Measurements from ENCODE around the gene LYZL2. TPM values are rescaled to one million over a fixed set of nuclear protein-coding genes. Genes with fewer than 3 reads are reported as not detected.
"Not testable (repeated sequence)": the region's sequence is repeated elsewhere in the genome, so short reads cannot be mapped to it uniquely, and the experiment has no call there.

LYZL2 gene
- total RNA-seq, 1 experiment from 2014 or later: not detected

GRCh38 chr10:30606313-30606712, 23.2 kb downstream of the LYZL2 start:
- Mint-ChIP-seq H3K9me3 (ENCODE audit: low read depth, unreplicated experiment) (no peaks in the 10 kb centered on the region), H3K27ac (ENCODE audit: unreplicated experiment) (peak overlapping the region; percentile 73), H3K4me3 (ENCODE audit: low read depth, unreplicated experiment) (no peak overlapping the region), H3K27me3 (ENCODE audit: unreplicated experiment) (no peaks in the 10 kb centered on the region), H3K36me3 (ENCODE audit: insufficient read depth, unreplicated experiment) (peaks cover 6% of the 10 kb centered on the region), H3K4me1 (ENCODE audit: low read depth, unreplicated experiment) (peaks cover 22% of the 10 kb centered on the region)
- intact Hi-C loops (cut with micrococcal nuclease; ENCODE audit: unreplicated experiment): no loop called here
- CTCF ChIA-PET: interaction anchor here (0.6 kb wide), 2 partner anchors 64 to 1251 kb away, joined by 3 read pairs; no protein-coding TSS in a partner anchor
- no TSS peak for BruUV-seq (replicated peaks)
- peak; percentile 35 for DNase-seq
- TF ChIP-seq, protein P1, sequence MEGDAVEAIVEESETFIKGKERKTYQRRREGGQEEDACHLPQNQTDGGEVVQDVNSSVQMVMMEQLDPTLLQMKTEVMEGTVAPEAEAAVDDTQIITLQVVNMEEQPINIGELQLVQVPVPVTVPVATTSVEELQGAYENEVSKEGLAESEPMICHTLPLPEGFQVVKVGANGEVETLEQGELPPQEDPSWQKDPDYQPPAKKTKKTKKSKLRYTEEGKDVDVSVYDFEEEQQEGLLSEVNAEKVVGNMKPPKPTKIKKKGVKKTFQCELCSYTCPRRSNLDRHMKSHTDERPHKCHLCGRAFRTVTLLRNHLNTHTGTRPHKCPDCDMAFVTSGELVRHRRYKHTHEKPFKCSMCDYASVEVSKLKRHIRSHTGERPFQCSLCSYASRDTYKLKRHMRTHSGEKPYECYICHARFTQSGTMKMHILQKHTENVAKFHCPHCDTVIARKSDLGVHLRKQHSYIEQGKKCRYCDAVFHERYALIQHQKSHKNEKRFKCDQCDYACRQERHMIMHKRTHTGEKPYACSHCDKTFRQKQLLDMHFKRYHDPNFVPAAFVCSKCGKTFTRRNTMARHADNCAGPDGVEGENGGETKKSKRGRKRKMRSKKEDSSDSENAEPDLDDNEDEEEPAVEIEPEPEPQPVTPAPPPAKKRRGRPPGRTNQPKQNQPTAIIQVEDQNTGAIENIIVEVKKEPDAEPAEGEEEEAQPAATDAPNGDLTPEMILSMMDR (IDR thresholded peaks at IDR 0.05; ENCODE audit: unreplicated experiment): no peak

DNA sequence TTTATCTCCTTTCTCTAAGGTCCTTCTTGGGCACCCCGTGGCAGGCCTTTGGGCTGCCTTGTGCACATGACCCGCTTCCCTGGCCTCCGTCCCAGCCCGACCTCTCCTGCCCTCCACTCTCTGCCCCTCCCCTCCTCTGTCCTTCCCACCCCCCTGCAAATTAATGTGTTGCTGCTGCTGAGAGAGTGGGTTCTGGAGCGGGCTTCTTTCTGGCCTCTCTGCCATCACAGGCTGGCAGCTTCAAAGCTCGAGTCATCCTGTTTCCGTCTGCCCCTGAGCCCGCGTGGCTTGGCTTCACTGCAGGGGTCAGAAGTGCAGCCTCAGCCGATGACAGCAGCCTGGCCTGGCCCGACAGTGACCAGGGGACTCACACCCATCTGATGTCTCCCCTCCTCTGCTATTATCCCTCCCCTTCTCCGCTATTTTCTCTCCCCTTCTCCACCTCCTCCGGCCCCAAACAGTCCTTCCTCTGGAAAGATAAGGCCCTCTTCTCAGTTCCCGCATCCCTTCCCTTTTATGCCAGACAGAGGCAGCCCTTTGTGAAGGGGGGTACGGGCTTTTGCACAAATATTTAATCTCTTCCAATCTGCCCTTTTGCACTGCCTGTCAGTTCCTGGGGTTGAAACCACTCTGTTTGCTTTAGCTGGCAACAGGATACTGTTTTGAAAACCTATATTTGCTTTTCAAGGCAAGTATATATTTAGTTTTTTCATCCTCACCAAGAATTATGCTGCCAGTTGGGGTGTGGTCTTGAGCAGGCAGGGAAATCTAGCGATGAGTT, 24.0 kb downstream of the LYZL2 start:
- peak; percentile 25 for DNase-seq
- H3K27me3 Mint-ChIP-seq (ENCODE audit: unreplicated experiment); BruUV-seq (replicated peaks); H3K36me3 Mint-ChIP-seq (ENCODE audit: insufficient read depth, unreplicated experiment); H3K9me3 Mint-ChIP-seq (ENCODE audit: low read depth, unreplicated experiment); intact Hi-C loops (cut with micrococcal nuclease; ENCODE audit: unreplicated experiment): not testable (repeated sequence)
- H3K27ac Mint-ChIP-seq (ENCODE audit: unreplicated experiment): peak overlapping the region; percentile 73
- CTCF ChIA-PET: interaction anchor here (0.9 kb wide), 1 partner anchor 24 kb away, joined by 3 read pairs; no protein-coding TSS in a partner anchor
- H3K4me1 Mint-ChIP-seq (ENCODE audit: low read depth, unreplicated experiment): peaks cover 18% of the 10 kb centered on the region
- H3K4me3 Mint-ChIP-seq (ENCODE audit: low read depth, unreplicated experiment): peak overlapping the region; percentile 47

GRCh38 chr10:30603589-30603988, 26.0 kb downstream of the LYZL2 start:
- CTCF ChIA-PET: no interaction called here
- Mint-ChIP-seq H3K9me3 (ENCODE audit: low read depth, unreplicated experiment) (no peaks in the 10 kb centered on the region), H3K27ac (ENCODE audit: unreplicated experiment) (no peak overlapping the region), H3K4me1 (ENCODE audit: low read depth, unreplicated experiment) (peaks cover 18% of the 10 kb centered on the region), H3K27me3 (ENCODE audit: unreplicated experiment) (no peaks in the 10 kb centered on the region), H3K36me3 (ENCODE audit: insufficient read depth, unreplicated experiment) (peaks cover 6% of the 10 kb centered on the region), H3K4me3 (ENCODE audit: low read depth, unreplicated experiment) (no peak overlapping the region)
- intact Hi-C loops (cut with micrococcal nuclease; ENCODE audit: unreplicated experiment): no loop called here
- TF ChIP-seq, protein P1 (IDR thresholded peaks at IDR 0.05; ENCODE audit: unreplicated experiment): no peak
- DNase-seq: no peak
- BruUV-seq (replicated peaks): no TSS peak

GRCh38 chr10:30602747-30603146, 26.8 kb downstream of the LYZL2 start:
- no peak for DNase-seq
- Mint-ChIP-seq H3K36me3 (ENCODE audit: insufficient read depth, unreplicated experiment) (peaks cover 6% of the 10 kb centered on the region), H3K9me3 (ENCODE audit: low read depth, unreplicated experiment) (no peaks in the 10 kb centered on the region), H3K4me1 (ENCODE audit: low read depth, unreplicated experiment) (peaks cover 18% of the 10 kb centered on the region), H3K27me3 (ENCODE audit: unreplicated experiment) (no peaks in the 10 kb centered on the region), H3K27ac (ENCODE audit: unreplicated experiment) (no peak overlapping the region), H3K4me3 (ENCODE audit: low read depth, unreplicated experiment) (no peak overlapping the region)
- BruUV-seq (replicated peaks): no TSS peak
- CTCF ChIA-PET: interaction anchor here (0.7 to 1.3 kb wide), 2 partner anchors 12 to 1284 kb away, joined by 4 to 10 read pairs; no protein-coding TSS in a partner anchor
- TF ChIP-seq, protein P1 (IDR thresholded peaks at IDR 0.05; ENCODE audit: unreplicated experiment): no peak
- intact Hi-C loops (cut with micrococcal nuclease; ENCODE audit: unreplicated experiment): no loop called here

- CTCF ChIA-PET: no interaction called here
- DNase-seq: no peak
Observed at GRCh38 chr10:30600005-30600404, 29.5 kb downstream of the LYZL2 start.

More at GRCh38 chr10:30600005-30600404, 29.5 kb downstream of the LYZL2 start:
- Mint-ChIP-seq H3K27me3 (ENCODE audit: unreplicated experiment) (peaks cover 1% of the 10 kb centered on the region), H3K27ac (ENCODE audit: unreplicated experiment) (no peak overlapping the region), H3K36me3 (ENCODE audit: insufficient read depth, unreplicated experiment) (no peaks in the 10 kb centered on the region), H3K4me3 (ENCODE audit: low read depth, unreplicated experiment) (no peak overlapping the region), H3K4me1 (ENCODE audit: low read depth, unreplicated experiment) (peaks cover 4% of the 10 kb centered on the region), H3K9me3 (ENCODE audit: low read depth, unreplicated experiment) (no peaks in the 10 kb centered on the region)
- intact Hi-C loops (cut with micrococcal nuclease; ENCODE audit: unreplicated experiment): no loop called here
- no TSS peak for BruUV-seq (replicated peaks)
- TF ChIP-seq, protein P1 (IDR thresholded peaks at IDR 0.05; ENCODE audit: unreplicated experiment): no peak

Measured in Calu3 (cell line).